BJ (cell line): ENCODE measurements around the gene AJAP1. TPM values are rescaled to one million over a fixed set of nuclear protein-coding genes. Genes with fewer than 3 reads are reported as not detected.
A peak's percentile ranks its signal among the peaks of the same experiment; 100 is the strongest.

Experiments
- CTCF ChIA-PET: fragments of 350-600 bp; formaldehyde crosslinking; extraction: SDS; loops from one replicate; lab custom pipeline; 2021; ENCODE audit warnings: antibody characterized with exemption, inconsistent platforms; lab: Yijun Ruan, JAX
- POLR2A ChIA-PET: fragments of 300-600 bp; sonication (Branson Sonifier 250); formaldehyde crosslinking; extraction: SDS; loops from one replicate; lab custom pipeline; 2021; ENCODE audit warnings: antibody characterized with exemption; lab: Charles Lee
- DNase-seq: peaks from one replicate; pipeline ENCODE4 v3.0.0-alpha.2; 2011; ENCODE audit warnings: low read depth
- H3K27me3 ChIP-seq: 2 replicates; pipeline ENCODE4 v1.6.0; 2011; ENCODE audit warnings: low read length; ENCODE audit not compliant: control insufficient read depth, insufficient read depth
- H3K36me3 ChIP-seq: 2 replicates; pipeline ENCODE4 v1.5.1; 2011; ENCODE audit warnings: low read length; ENCODE audit not compliant: control insufficient read depth, insufficient read depth
- H3K4me3 ChIP-seq: 2 replicates; pipeline ENCODE4 v1.5.1; 2011; ENCODE audit warnings: low read depth, mild to moderate bottlenecking, control low read depth, low read length
- polyA plus RNA-seq: library from polyadenylated mRNA; depleted of rRNA; stranded (reverse); fragments of >200 nt; gene quantifications from 2 replicates; pipeline ENCODE4 v1.2.3, GENCODE V29; 2011
- TF ChIP-seq, protein P1 (sequence below): IDR thresholded peaks from 2 replicates; pipeline ENCODE4 v1.5.1; 2011; ENCODE audit warnings: low read depth, mild to moderate bottlenecking, control low read depth, inconsistent platforms, low read length, moderate library complexity; ENCODE audit not compliant: insufficient read depth

Gene AJAP1
- polyA plus RNA-seq, 1 experiment, result 0.80 TPM

DNA sequence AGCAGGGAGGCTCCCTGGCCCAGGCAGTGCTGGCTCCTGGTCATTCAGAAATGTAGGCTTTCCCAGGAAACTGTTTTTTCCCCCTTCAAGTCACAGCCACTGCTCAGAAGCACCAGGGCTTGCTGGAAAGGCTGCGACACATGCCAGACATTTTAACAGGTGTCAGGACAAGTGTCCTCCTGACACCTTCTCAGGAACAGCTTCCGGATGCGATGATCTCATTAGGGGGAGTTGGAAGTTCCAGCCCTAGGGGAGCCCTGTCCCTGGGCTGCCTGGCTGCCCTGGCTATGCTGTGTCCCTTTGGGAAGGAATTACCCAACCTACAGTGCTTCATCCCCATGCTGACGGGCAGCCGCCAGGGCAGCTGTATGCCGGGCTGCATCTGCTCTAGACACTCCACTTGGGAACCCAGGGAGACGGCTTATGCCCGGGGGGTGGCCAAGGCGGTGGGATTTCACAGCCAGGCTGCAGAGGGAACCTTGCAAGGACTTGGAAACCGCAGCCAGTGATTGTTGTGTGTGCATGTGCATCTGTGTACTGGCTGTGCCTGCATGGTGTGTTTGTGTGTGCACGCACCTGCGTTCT, 41.8 kb downstream of the AJAP1 start:
- CTCF ChIA-PET, result no interaction called here
- TF ChIP-seq, protein P1, sequence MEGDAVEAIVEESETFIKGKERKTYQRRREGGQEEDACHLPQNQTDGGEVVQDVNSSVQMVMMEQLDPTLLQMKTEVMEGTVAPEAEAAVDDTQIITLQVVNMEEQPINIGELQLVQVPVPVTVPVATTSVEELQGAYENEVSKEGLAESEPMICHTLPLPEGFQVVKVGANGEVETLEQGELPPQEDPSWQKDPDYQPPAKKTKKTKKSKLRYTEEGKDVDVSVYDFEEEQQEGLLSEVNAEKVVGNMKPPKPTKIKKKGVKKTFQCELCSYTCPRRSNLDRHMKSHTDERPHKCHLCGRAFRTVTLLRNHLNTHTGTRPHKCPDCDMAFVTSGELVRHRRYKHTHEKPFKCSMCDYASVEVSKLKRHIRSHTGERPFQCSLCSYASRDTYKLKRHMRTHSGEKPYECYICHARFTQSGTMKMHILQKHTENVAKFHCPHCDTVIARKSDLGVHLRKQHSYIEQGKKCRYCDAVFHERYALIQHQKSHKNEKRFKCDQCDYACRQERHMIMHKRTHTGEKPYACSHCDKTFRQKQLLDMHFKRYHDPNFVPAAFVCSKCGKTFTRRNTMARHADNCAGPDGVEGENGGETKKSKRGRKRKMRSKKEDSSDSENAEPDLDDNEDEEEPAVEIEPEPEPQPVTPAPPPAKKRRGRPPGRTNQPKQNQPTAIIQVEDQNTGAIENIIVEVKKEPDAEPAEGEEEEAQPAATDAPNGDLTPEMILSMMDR, result no peak

DNA sequence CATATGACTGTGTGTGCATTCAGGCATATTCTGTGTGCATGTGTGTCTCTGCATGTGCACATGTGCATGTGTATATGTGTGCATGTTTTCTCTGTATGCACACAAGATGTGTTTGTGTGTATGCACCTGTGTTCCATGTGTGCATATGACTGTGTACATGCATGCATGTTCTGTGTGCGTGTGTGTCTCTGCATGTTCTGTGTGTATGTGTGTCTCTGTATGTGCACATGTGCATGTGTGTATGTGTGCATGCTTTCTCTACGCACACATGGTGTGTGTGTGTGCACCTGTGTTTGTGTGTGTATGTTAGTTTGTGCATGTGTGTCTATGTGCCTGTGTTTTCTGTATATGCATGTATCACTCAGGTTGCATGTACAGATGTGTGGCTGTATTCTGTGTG, 42.3 kb downstream of the AJAP1 start:
- no peaks in the 10 kb centered on the region for H3K27me3 ChIP-seq
- CTCF ChIA-PET, result no interaction called here
- POLR2A ChIA-PET, result no interaction called here
- no peak overlapping the region for H3K4me3 ChIP-seq
- TF ChIP-seq, protein P1, result no peak
- no peaks in the 10 kb centered on the region for H3K36me3 ChIP-seq
- DNase-seq, result no peak

More for the DNA sequence above, 41.8 kb downstream of the AJAP1 start:
- DNase-seq, result no peak
- H3K36me3 ChIP-seq, result no peaks in the 10 kb centered on the region
- no peak overlapping the region for H3K4me3 ChIP-seq
- no peaks in the 10 kb centered on the region for H3K27me3 ChIP-seq
- POLR2A ChIA-PET, result no interaction called here

DNA sequence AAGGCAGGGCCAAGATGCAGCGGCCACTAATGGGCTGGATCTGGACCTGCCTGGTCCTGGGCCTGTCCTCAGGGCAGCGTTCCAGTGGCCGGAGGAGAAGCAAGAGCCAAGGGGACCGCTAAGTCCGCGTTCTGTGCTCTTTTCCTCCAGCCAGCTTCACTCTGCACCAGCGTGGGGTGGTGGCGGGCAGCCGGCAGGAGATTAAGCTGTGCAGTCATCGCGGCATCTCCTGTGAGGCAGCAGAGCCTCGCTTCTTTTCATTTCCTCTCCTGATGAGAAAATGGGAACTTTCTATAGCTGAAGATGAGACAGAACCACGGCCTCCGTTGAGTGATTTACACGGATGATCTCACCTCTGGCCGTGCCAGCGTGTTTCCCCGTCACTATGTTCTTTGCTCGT, 43.4 kb downstream of the AJAP1 start:
- POLR2A ChIA-PET, result no interaction called here
- Histone ChIP-seq H3K4me3 (no peak overlapping the region), H3K27me3 (no peaks in the 10 kb centered on the region), H3K36me3 (no peaks in the 10 kb centered on the region)
- no peak for DNase-seq
- CTCF ChIA-PET, result no interaction called here
- TF ChIP-seq, protein P1, result no peak

DNA sequence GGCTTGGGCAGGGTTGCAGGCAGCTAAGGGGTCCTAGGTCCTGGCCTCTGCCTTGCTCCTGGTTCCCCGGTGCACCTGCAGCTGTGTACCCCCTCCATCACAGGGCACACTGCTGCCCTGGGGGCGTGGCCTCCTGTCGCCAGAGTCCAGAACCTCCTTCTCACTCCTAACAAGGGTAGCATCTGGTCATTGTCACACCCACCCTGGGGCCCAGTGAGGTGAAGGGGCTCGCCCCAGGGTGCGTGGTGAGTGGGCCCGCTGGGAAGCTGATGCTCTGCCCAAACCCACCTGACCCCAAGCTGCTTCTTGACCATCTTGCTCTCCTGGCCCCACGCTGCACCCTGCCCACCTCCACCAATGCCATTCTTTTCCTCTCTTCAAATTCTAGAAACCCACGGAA, 44.5 kb downstream of the AJAP1 start:
- no peak for DNase-seq
- ChIA-PET POLR2A (no interaction called here), CTCF (no interaction called here)
- Histone ChIP-seq H3K4me3 (no peak overlapping the region), H3K36me3 (no peaks in the 10 kb centered on the region), H3K27me3 (no peaks in the 10 kb centered on the region)
- TF ChIP-seq, protein P1, result no peak

DNA sequence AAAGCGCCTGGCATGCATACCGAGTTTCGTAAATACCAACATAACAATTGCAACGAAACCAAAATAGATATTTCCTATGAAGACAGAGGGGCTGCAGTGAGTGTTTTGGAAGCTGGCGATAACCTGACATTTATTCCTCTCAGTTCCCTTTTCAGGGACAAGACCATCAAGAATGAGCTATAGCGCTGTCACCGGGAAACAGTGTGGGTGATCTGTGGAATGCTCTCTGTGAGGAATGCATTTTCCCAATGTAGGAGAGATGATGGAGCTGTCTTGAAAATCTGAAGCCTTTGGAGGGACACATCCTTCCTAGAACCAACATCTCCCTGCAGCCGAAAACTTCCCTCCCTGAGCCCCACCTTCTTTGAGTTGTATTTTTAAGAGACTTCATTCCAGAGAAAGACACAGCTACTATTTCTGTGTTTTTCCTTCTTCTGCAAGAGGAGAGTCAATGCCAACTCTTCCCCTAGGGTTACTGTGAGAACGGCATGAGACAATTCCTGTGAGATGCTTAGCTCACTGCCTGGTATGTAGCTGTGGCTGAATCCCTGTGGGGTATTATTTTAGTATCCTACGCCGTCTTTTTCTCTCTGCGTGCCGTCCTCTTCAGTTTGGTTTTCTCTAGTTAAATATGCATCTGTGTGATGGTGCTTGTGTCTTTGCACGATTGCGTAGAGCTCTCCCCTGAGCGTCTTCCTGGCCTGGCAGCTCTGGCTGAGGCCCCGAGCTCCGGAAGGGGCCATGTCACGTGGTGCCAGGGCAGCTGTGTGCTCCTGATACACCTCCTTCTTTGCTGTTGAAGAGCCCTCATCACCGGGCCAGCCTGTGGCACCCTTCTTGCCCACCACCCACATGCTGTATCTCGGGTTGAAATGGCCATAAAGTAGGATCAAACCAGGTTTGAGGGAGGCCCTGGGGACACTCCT, 45.2 kb downstream of the AJAP1 start:
- POLR2A ChIA-PET, result no interaction called here
- Histone ChIP-seq H3K27me3 (no peaks in the 10 kb centered on the region), H3K4me3 (no peak overlapping the region), H3K36me3 (no peaks in the 10 kb centered on the region)
- TF ChIP-seq, protein P1, result no peak
- DNase-seq, result peak; percentile 19
- CTCF ChIA-PET, result interaction anchor here (0.5 kb wide), 1 partner anchor 48 kb away, joined by 3 read pairs; no protein-coding TSS in a partner anchor
